NOMO-1 (cell line): ENCODE results near the gene BUD23.
"Not testable (repeated sequence)": the region's sequence is repeated elsewhere in the genome, so short reads cannot be mapped to it uniquely, and the experiment has no call there.

Experiments used
- DNase-seq, 2 experiments: peaks; one replicate each; lab custom pipeline; 2025; ENCODE audit not compliant: unreplicated experiment in 2 of 2; lab: John Stamatoyannopoulos, UW

Gene BUD23

DNA sequence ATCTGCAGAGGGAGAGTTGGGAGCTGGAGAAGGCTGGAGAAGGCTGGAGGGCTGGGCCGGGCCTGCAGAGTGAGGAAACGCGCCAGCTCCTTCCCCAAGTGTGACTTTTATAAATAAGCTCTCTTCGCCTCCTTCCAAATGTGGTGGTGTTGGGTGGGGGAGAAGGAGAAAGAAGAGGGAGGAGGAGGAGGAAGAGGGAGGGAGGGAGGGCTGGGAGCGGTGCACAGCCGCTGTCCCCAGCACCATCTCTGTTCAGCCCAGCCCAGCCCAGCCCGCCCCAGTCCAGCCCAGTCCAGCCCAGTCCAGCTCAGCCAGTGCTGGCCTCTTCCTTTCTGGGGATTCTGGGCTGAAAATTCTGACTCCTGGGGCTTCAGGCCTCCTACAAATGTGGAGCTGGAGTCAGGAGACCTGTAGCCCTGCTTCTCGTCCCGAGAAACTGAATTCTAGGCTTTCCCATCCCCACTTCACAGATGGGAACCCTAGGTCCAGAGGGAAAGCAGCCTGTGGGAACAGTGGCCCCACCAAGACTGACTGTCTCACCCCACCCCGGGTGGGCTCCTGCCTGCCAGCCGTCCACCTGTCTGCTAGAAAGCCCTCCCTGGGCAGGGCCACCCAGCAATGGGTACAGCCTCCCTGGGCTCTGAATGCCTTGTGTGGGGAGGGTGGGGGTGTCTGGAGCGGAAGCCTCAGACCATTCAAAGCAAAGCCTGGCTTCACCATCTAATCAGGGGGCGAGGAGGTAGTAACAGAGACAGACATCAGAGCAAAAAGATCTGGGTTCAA is 33.8 kb downstream of the BUD23 start:
- DNase-seq: no peak

DNA sequence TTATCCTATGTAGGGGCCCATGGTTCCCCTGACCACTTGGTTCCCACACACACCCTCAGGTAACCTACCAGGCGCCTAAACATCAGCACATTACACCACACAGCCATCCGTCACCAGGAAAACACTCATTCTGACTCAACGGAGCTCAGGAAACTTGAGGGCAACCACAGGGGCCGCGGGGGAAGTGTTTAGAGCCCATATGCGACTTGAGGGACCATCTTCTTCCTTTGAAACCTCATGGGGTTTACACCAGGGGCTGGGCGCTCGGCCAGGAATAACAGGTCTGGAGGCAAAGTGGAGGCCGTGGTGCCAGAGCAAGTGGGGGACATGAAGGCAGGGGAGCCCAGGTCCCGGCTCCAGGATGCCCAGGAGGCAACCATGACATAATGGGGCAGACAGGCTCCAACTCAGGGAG is 34.6 kb downstream of the BUD23 start:
- DNase-seq: peak; percentile 99 to 100

DNA sequence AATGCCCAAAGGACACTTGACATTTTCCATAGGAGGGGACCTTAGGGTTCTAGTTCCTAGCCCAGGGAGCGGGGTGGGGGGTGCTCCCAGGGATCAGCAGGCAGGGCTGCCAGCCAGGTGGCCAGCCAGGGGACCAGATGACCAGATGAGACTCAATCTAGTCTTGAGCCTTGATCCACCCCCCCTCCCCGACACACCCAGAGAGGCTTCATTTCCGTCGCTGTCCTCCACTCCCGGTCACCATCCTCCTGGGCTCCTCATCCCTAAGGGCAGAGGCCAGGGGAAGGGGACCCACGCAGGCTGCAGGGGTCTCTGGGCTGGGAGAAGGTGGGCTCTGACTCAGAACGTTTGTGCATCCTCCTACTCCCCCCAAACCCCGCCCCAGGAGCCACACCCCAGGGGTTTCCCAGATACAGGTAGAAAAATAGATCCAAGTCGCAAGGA is 35.1 kb downstream of the BUD23 start:
- no peak for DNase-seq

DNA sequence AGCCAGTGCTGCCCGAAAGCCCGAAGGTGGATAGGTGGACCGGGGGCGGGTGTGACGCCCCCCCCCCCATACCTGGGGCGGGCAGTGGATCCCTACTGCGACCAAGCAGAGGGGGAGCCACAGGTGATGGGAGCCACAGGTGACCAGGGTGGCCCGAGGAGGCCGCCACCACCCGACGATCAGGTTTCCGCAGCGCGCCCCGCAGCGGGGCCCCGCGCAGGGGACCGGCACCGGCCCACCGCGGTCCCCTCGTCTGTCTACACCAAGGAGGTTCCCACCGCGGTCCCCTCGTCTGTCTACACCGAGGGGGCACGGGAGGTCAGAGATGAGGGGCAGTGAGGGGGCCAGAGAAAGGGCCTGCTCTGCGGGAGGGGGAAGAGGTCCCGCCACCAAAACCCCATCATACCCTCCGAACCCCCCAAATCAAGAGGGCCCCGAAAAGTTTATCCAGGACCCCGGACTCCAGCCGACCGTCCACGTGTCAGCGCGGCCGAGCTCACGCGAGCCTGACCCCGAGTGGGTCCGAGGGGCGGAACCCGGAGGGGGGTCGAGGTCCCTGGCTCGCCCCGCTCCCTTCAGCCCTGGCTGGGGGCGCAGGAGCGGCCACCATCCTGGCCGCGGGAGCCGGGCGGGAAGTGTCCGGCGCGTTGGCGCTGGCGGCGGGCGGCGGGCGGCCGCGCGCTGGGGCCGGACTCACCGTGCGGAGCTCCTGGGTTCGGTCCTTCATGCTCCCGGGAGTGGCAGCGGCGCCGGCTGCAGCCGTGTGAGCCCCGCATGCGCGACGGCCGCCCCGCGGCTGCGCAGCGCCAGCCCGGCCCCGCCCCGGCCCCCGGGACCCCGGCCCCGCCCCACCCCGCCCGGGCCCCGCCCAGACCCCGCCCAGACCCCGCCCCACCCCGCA is 35.8 kb downstream of the BUD23 start, which contains the start of gene STX1A:
STX1A (minus strand) TSS at position 765 of the 901 bp plus-strand sequence; CDS start at position 727, 38 bp downstream.
- DNase-seq: peak; percentile 79 to 86

DNA sequence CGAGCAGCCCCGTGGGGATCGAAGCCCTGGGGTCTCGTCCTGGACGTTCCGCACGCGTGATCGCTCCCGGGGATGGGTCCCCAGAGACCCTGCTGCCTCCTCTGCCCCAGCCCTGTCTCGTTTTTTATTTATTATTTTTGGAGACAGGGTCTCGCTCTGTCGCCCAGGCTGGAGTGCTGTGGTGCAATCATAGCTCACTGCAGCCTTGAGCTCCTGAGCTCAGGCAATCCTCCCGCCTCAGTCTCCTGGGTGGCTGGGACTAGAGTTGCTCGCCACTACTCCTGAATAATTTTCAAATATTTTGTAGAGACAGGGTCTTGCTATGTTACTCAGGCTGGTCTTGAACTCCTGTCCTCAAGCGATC is 36.4 kb downstream of the BUD23 start:
- no peak for DNase-seq

DNA sequence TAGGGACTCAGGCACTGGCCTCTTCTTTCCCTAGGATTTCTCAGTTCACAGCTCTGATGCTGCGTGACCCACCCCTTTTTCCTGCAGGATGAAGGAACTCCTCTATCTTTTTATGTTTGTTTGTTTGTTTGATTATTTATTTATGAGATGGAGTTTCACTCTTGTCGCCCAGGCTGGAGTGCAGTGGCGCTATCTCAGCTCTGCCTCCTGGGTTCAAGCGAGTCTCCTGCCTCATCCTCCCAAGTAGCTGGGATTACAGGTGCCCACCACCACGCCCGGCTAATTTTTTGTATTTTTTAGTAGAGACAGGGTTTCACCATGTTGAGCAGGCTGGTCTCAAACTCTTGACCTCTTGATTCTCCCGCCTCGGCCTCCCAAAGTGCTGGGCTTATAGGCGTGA is 37.0 kb downstream of the BUD23 start:
- DNase-seq: not testable (repeated sequence)

DNA sequence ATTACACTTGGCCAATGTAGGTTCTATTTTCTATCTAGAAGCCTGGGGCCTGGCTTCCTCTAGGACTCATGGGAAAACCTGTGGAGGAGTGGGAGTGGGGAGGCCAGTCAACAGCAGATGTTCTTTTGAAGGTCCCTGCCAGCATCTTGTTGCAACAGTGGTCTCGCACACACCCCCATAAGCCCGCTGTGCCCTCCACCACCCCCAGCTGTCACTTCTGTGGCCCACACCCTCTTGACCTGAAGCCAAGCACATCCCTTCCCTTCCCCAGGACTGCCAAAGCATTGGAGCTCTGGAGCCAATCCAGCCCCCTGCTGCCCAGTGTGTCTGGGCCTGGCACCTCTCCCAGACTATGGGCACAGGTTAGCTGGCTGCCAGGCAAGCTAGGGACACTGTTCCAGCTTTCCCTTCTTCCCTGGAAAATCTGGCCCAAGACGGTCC is 38.0 kb downstream of the BUD23 start:
- no peak for DNase-seq

DNA sequence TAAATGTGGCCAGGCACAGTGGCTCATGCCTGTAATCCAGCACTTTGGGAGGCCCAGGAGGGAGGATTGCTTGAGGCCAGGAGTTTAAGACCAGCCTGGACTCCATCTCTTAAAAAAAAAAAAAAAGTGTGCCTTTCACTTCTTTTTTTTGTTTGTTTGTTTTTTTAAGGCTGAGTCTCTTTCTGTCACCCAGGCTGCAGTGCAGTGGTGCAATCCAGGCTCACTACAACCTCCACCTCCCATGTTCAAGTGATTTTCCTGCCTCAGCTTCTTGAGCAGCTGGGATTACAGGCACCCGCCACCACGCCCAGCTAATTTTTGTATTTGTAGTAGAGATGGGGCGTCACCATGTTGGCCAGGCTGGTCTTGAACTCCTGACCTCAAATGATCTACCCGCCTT is 38.8 kb downstream of the BUD23 start:
- DNase-seq: peak in 1 of 2 experiments; percentile 46

DNA sequence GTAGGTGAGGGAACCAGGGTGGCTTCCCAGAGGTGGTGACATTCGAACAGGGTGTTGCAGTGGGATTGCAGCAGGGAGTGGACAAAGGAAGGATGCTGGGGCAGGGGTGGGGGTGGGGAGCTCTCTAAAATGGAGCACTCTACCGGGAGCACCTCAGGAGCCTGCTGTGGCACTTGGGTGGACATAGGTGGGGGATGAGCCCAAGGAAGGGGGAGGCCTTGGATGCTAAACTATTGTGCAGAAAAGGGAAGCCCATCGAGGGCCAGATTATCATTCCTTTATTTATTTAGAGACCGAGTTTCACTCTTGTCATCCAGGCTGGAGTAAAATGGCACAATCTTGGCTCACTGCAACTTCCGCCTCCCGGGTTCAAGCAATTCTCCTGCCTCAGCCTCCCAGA is 39.4 kb downstream of the BUD23 start:
- DNase-seq: no peak

DNA sequence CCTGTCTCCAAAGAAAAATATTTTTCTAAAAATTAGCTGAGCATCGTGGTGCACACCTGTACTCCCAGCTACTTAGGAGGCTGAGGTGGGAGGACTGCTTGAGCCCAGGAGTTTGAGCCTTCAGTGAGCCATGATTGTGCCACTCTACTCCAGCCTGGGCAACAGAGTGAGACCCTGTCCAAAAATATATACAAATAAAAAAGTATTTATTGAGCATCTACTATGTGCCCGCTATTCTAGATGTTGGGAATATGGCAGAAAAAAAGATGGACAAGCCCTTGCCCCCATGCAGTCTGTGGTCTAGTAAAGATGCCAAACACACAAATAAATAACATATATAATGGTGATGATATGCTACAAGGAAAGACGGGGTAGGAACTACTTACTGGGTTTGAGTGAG is 40.4 kb downstream of the BUD23 start:
- no peak for DNase-seq

DNA sequence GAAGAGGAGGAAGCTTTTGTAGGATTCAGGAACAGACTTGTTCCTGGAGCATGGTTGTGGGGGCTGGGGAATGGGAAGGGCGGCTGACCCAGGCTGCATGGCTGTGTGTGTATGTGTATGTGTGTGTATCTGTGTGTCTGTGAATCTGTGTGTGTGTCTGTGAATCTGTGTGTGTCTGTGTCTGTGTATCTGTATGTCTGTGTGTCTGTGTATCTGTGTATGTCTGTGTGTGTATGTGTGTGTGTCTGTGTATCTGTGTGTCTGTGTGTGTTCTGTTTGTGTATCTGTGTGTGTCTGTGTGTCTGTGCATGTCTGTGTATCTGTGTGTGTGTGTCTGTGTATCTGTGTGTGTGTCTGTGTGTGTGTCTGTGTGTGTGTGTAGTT is 42.7 kb downstream of the BUD23 start:
- DNase-seq: no peak

DNA sequence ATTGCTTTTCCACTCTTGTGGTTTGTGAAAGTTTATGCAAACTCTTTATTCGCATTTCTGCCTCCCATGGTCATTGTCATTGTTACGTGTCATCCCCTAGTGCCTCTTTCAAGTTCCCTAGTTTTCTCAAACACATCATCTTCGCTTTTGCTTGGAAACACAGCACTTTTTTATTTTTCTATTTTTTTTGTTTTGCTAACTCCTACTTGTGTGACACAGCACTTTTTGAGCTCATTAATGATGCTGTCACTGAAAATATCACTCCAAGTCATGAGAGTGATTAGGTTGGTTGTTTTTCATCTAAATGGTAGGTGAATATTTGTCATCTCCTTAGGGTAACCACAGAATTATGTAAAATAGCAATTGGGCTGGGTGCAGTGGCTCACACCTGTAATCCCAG is 44.6 kb downstream of the BUD23 start:
- peak in 1 of 2 experiments; percentile 34 for DNase-seq

DNA sequence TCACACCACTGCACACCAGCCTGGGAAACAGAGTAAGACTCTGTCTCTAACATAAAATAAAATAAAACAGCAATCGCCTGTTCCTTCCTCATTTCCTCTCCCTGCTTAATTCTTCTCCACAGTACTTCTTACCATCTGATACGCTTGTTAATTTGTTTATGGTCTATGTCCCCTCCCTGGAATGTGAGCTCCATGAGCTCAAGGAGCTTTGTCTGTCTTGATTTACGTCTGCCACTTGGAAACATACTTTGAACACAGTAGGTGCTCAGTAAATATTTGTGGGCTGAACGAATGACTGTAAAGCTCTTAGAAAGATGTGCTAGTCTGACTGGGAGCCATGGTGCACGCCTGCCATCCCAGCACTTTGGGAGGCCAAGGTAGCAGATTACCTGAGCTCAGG is 45.2 kb downstream of the BUD23 start:
- DNase-seq: no peak

DNA sequence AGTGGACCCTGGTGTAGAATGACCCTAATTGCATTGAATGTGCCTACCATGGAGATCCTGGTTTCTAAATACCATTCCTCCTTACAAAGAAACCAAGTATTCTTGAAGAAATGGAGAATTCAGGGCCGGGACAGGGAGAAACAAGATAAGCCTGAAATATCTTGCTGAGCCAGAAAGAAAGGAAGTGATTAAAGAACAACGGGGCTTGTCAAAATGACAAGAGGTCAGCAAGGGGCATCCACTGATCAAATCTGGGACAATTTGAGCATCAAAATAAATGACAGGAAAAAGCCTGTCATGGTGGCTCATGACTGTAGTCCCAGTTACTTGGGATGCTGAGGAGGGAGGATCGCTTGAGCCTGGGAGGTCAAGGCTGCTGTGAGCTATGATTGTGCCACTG is 47.1 kb downstream of the BUD23 start:
- DNase-seq: no peak

DNA sequence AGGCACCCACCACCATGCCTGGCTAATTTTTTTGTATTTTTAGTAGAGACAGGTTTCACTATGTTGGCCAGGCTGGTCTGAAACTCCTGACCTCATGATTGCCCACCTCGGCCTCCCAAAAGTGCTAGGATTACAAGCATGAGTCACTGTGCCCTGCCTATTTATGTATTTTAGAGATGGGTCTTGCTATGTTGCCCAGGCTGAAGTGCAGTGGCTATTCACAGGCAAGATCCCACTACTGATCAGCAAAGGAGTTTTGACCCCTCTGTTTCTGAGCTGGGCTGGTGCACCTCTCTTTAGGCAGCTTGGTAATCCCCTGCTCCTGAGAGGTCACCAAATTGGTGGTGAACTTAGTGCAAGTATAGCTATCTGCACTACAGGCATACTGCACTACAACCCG is 49.0 kb downstream of the BUD23 start:
- no peak for DNase-seq

DNA sequence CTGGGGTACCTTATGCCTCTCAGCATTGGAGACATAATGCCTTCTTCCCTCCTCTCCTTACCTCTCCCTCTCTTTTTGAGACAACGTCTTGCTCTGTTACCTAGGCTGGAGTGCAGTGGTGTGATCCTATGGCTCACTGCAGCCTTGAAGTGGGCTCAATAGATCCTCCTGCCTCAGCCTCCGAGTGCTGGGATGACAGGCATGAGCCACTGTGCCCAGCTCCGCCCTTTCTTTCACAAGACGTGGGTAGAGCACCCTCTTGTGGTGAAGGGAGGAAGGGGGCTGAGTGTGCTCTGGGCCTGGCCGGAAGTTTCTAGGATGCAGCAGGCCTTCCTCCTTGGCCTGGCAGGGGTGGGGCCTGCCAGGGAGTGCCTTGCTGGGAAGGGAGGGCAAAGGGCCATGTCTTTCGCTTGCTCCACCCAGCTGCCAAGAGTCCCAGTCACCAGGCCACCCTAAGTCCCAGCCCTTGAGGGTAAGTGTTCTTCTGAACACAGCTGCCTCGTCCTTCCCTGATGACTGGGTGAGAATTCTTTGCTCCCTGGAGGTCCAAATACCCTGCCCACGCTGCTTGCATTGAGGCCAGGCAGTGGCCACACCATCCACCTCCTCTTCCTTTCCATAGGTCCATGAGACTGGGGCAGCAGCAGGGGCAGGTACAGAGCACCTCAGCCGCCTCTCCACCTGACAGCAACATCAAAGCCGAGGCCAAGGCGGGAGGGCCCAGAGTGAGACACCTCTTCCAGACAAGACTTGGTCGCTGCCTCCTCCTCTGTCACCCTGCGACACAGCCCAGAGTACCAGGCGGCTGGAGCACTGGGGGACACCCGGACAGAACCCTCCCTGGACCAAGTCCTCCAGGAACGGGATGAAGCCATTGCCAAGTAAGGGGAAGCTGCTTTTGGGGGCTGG is 51.5 kb downstream of the BUD23 start:
- DNase-seq: peak; percentile 99 to 100

DNA sequence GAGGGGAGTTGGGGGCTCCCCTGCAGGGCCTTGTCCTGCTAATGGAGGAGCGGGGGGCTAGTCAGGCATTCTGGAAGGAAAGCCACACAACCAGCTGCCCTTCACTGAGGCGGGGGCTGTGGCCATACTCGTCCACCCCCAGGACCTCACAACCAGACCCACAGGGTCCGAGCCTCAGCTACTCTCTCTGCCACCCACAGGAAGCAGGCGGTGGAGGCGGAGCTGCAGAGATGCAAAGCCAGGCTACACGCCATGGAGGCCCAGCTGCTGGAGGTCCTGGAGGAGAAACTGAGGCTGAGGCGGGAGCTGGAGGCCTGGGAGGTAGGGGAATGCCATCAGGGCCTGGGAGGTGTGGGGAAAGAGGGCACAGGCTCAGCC is 52.1 kb downstream of the BUD23 start:
- DNase-seq: no peak

DNA sequence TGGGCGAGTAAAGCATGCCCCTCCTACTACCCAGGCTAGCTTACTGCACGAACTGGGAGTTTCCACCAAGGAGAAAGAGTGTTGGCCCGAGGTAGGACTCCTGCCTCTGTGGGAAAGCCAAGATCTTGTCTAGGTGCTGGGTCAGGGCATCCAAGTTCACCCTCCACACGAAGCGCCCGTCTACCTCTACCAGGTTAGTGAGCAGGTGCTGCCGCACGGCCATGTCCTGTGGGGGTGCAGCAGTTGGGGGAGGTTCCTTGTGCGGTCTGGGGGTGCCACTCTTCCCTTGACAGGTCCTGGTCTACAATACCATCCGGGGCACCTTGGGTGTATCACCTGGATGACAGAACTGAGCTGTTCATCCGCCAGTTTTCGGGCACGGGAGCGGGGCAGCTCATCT is 53.5 kb downstream of the BUD23 start:
- no peak for DNase-seq

DNA sequence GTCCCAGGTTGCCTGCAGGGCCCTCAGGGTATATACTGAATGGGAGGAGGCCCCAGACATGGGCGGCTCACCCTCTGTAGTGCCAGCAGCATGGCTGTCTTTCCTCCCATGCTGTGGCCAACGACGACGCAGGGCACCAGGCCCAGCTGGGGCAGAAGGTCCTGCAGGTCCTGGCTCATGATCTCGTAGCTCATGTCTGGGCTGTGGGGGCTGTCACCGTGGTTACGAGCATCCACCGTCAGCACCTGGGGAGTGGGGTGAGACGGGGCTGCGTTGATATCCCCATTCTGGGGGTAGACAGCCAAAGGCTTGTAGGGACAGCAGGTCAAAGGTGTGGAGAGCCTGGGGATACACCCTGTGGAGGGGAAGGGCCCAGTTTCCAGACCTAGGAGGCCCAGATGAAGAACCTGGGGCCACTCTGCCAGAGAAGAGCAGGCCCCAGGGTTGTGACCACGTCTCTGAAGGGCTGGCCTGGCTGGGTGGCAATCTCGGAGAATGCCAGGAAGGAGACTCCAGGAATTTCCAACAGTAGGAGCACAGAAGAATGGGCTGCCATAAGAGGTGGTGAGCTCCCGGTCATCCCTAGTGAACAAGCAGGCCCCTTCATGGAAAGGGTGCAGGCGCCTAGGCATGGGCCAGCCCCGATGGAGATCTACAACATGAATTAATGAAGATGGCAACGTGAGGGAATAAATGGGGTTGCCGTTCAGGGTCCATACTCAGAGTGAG is 54.3 kb downstream of the BUD23 start:
- DNase-seq: no peak

DNA sequence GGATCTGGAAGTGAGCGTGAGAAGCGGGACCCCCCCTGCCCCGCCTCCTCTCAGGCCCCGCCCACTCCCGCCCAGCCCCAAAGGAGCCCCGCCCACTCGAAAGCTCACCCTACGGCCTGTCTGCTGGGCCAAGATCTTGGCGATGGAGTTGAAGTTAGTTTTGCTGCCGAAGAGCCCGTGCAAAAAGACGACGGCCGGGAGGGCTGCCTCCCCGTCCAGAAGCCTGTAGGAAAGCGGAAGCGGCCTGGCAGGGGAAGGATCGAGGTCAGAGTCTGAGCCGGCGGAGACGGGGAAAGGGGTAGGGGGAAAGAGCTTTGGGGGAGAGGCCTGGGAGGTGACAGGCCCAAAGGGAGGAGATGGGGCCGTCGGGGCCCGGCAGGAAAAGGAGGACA is 54.8 kb downstream of the BUD23 start:
- DNase-seq: peak; percentile 80 to 86
